Measurements from ENCODE around the gene KATNA1. TPM values are rescaled to one million over a fixed set of nuclear protein-coding genes. Genes with fewer than 3 reads are reported as not detected.

Gene KATNA1
- total RNA-seq, 1 experiment from 2014 or later = 28.7 TPM

GRCh38 chr6:149600508-149600907 is 48.0 kb downstream of the KATNA1 start:
- BruUV-seq (replicated peaks) = no TSS peak
- TF ChIP-seq, protein P1, sequence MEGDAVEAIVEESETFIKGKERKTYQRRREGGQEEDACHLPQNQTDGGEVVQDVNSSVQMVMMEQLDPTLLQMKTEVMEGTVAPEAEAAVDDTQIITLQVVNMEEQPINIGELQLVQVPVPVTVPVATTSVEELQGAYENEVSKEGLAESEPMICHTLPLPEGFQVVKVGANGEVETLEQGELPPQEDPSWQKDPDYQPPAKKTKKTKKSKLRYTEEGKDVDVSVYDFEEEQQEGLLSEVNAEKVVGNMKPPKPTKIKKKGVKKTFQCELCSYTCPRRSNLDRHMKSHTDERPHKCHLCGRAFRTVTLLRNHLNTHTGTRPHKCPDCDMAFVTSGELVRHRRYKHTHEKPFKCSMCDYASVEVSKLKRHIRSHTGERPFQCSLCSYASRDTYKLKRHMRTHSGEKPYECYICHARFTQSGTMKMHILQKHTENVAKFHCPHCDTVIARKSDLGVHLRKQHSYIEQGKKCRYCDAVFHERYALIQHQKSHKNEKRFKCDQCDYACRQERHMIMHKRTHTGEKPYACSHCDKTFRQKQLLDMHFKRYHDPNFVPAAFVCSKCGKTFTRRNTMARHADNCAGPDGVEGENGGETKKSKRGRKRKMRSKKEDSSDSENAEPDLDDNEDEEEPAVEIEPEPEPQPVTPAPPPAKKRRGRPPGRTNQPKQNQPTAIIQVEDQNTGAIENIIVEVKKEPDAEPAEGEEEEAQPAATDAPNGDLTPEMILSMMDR (conservative IDR thresholded peaks at IDR 0.05; ENCODE audit: low read depth, low read length) = no peak
- TF ChIP-seq EZH2 (IDR thresholded peaks at IDR 0.05; ENCODE audit: borderline replicate concordance, low read depth, low read length, poor library complexity, severe bottlenecking) = no peak
- Histone ChIP-seq H3K4me3 (ENCODE audit: low read depth, low read length, poor library complexity, severe bottlenecking) (no peak overlapping the region), H3K4me1 (ENCODE audit: insufficient read depth, low read length, poor library complexity, severe bottlenecking) (no peaks in the 10 kb centered on the region), H3K27ac (ENCODE audit: low read depth, low read length, poor library complexity, severe bottlenecking) (no peak overlapping the region), H3K9me3 (ENCODE audit: low read depth, low read length, poor library complexity, severe bottlenecking) (no peaks in the 10 kb centered on the region), H3K36me3 (ENCODE audit: insufficient read depth, low read length, poor library complexity, severe bottlenecking) (peaks cover 26% of the 10 kb centered on the region), H3K27me3 (replicated peaks; ENCODE audit: insufficient read depth, low read depth, low read length, poor library complexity) (no peaks in the 10 kb centered on the region)
- ChIA-PET POLR2A (ENCODE audit: low non-redundant PET) (no interaction called here), CTCF (no interaction called here)
- DNase-seq (ENCODE audit: low spot score) = no peak
- intact Hi-C loops (cut with micrococcal nuclease; ENCODE audit: unreplicated experiment) = no loop called here

- intact Hi-C loops (cut with micrococcal nuclease; ENCODE audit: unreplicated experiment) = no loop called here
- Histone ChIP-seq H3K4me3 (ENCODE audit: low read depth, low read length, poor library complexity, severe bottlenecking) (no peak overlapping the region), H3K27me3 (replicated peaks; ENCODE audit: insufficient read depth, low read depth, low read length, poor library complexity) (no peaks in the 10 kb centered on the region), H3K27ac (ENCODE audit: low read depth, low read length, poor library complexity, severe bottlenecking) (no peak overlapping the region), H3K36me3 (ENCODE audit: insufficient read depth, low read length, poor library complexity, severe bottlenecking) (peaks cover 54% of the 10 kb centered on the region), H3K9me3 (ENCODE audit: low read depth, low read length, poor library complexity, severe bottlenecking) (no peaks in the 10 kb centered on the region), H3K4me1 (ENCODE audit: insufficient read depth, low read length, poor library complexity, severe bottlenecking) (no peaks in the 10 kb centered on the region)
- BruUV-seq (replicated peaks) = no TSS peak
- ChIA-PET POLR2A (ENCODE audit: low non-redundant PET) (no interaction called here), CTCF (no interaction called here)
- DNase-seq (ENCODE audit: low spot score) = no peak
- TF ChIP-seq, protein P1 (conservative IDR thresholded peaks at IDR 0.05; ENCODE audit: low read depth, low read length) = no peak
- no peak for TF ChIP-seq EZH2 (IDR thresholded peaks at IDR 0.05; ENCODE audit: borderline replicate concordance, low read depth, low read length, poor library complexity, severe bottlenecking)
Observed at GRCh38 chr6:149593408-149593807, 55.1 kb downstream of the KATNA1 start.

DNA sequence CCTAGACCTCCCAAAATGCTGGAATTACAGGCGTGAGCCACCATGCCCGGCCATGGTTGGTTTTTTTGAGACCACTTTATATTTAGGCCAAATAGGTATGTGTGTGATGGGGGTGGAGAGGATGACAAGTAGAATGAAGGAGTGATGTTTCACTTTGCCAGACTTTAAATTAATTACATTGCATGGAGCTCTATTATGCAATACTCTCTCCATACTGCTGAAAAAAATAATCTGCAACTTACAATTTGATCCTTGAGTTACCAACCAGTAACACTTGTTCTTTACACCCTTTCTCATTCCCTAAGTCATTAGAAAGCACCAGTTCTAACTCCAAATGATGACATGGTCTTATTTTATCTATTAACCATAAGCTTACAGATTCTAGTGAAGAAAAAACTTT is 55.5 kb downstream of the KATNA1 start:
- no TSS peak for BruUV-seq (replicated peaks)
- intact Hi-C loops (cut with micrococcal nuclease; ENCODE audit: unreplicated experiment) = no loop called here
- Histone ChIP-seq H3K4me1 (ENCODE audit: insufficient read depth, low read length, poor library complexity, severe bottlenecking) (no peaks in the 10 kb centered on the region), H3K27ac (ENCODE audit: low read depth, low read length, poor library complexity, severe bottlenecking) (no peak overlapping the region), H3K9me3 (ENCODE audit: low read depth, low read length, poor library complexity, severe bottlenecking) (no peaks in the 10 kb centered on the region), H3K27me3 (replicated peaks; ENCODE audit: insufficient read depth, low read depth, low read length, poor library complexity) (no peaks in the 10 kb centered on the region), H3K4me3 (ENCODE audit: low read depth, low read length, poor library complexity, severe bottlenecking) (no peak overlapping the region), H3K36me3 (ENCODE audit: insufficient read depth, low read length, poor library complexity, severe bottlenecking) (peaks cover 54% of the 10 kb centered on the region)
- ChIA-PET CTCF (no interaction called here), POLR2A (ENCODE audit: low non-redundant PET) (no interaction called here)
- no peak for TF ChIP-seq EZH2 (IDR thresholded peaks at IDR 0.05; ENCODE audit: borderline replicate concordance, low read depth, low read length, poor library complexity, severe bottlenecking)
- TF ChIP-seq, protein P1 (conservative IDR thresholded peaks at IDR 0.05; ENCODE audit: low read depth, low read length) = no peak
- DNase-seq (ENCODE audit: low spot score) = no peak
